ENCODE data around the gene AGPAT4. TPM values are rescaled to one million over a fixed set of nuclear protein-coding genes. Genes with fewer than 3 reads are reported as not detected.

AGPAT4 gene
- total RNA-seq, 1 experiment from 2014 or later: 22.0 TPM

GRCh38 chr6:161117308-161117707, 156.6 kb downstream of the AGPAT4 start:
- peaks cover 59 to 90% (median 85%) of the 10 kb centered on the region in 3 experiments for H3K36me3 Mint-ChIP-seq (ENCODE audit: insufficient read depth in 1 of 3, low read depth in 3 of 3)
- no peak overlapping the region for H3K18ac ChIP-seq (ENCODE audit: insufficient read length, low read depth, low read length)
- TF ChIP-seq, protein P1, sequence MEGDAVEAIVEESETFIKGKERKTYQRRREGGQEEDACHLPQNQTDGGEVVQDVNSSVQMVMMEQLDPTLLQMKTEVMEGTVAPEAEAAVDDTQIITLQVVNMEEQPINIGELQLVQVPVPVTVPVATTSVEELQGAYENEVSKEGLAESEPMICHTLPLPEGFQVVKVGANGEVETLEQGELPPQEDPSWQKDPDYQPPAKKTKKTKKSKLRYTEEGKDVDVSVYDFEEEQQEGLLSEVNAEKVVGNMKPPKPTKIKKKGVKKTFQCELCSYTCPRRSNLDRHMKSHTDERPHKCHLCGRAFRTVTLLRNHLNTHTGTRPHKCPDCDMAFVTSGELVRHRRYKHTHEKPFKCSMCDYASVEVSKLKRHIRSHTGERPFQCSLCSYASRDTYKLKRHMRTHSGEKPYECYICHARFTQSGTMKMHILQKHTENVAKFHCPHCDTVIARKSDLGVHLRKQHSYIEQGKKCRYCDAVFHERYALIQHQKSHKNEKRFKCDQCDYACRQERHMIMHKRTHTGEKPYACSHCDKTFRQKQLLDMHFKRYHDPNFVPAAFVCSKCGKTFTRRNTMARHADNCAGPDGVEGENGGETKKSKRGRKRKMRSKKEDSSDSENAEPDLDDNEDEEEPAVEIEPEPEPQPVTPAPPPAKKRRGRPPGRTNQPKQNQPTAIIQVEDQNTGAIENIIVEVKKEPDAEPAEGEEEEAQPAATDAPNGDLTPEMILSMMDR (conservative IDR thresholded peaks at IDR 0.05): no peak

More at GRCh38 chr6:161117308-161117707, 156.6 kb downstream of the AGPAT4 start:
- Mint-ChIP-seq H3K27me3 (ENCODE audit: low read depth) (no peaks in the 10 kb centered on the region), H3K9me3 (peaks cover 14 to 24% of the 10 kb centered on the region in 2 experiments), H3K27ac (no peak overlapping the region), H3K4me3 (no peak overlapping the region), H3K4me1 (no peaks in the 10 kb centered on the region)
- Histone ChIP-seq H3K79me1 (ENCODE audit: insufficient read depth, low read depth, low read length, poor library complexity, severe bottlenecking) (no peaks in the 10 kb centered on the region), H4K5ac (ENCODE audit: insufficient read length, low read depth, low read length) (no peak overlapping the region), H2AK5ac (ENCODE audit: insufficient read length, low read length) (no peak overlapping the region), H3T11ph (ENCODE audit: low read length) (no peak overlapping the region), H2BK20ac (ENCODE audit: low read depth, low read length, poor library complexity, severe bottlenecking) (no peak overlapping the region), H3K27me3 (ENCODE audit: insufficient read depth, low read length) (no peaks in the 10 kb centered on the region), H3K79me2 (ENCODE audit: insufficient read depth, low read length) (no peaks in the 10 kb centered on the region), H3K4me2 (ENCODE audit: insufficient read depth, insufficient read length, low read length) (no peak overlapping the region), H3K23ac (ENCODE audit: insufficient read length, low read depth, low read length) (no peak overlapping the region), H3K56ac (ENCODE audit: insufficient read length, low read depth, low read length) (no peak overlapping the region), H3K9ac (ENCODE audit: extremely low read depth, insufficient read length, low read length) (no peak overlapping the region), H3K14ac (ENCODE audit: insufficient read depth, low read length) (no peak overlapping the region), H2BK15ac (ENCODE audit: low read depth, low read length) (no peak overlapping the region), H3K23me2 (ENCODE audit: insufficient read length, low read depth, low read length, poor library complexity, severe bottlenecking) (no peaks in the 10 kb centered on the region), H3K9me3 (ENCODE audit: control insufficient read depth, low read depth, low read length) (no peaks in the 10 kb centered on the region), H2BK5ac (ENCODE audit: insufficient read length, low read length) (no peak overlapping the region), H4K91ac (ENCODE audit: insufficient read length, low read depth, low read length) (no peak overlapping the region), H2AFZ (ENCODE audit: low read length) (no peak overlapping the region), H3K4ac (ENCODE audit: low read depth, low read length) (no peak overlapping the region), H3K4me1 (ENCODE audit: insufficient read depth, low read length) (no peaks in the 10 kb centered on the region), H2BK120ac (ENCODE audit: low read depth, low read length, poor library complexity, severe bottlenecking) (no peak overlapping the region), H4K20me1 (ENCODE audit: control insufficient read depth, insufficient read depth, insufficient read length) (no peaks in the 10 kb centered on the region), H2BK12ac (ENCODE audit: insufficient read length, low read depth, low read length) (no peak overlapping the region), H4K8ac (replicated peaks; ENCODE audit: insufficient read length, low read depth, low read length) (no peak overlapping the region), H3K27ac (ENCODE audit: insufficient read length, low read depth, low read length) (no peak overlapping the region)
- no CpG with 5 or more reads among the region's 7 CpGs for WGBS (ENCODE audit: extremely low coverage, insufficient read length, low lambda C conversion rate)
- no peak for DNase-seq
